Glomerular visceral epithelial cell (primary cell): Measurements from ENCODE around the gene NMNAT3.
A peak's percentile ranks its signal among the peaks of the same experiment; 100 is the strongest.

ENCODE experiments used
- DNase-seq: peaks from one replicate; pipeline ENCODE4 v3.0.0-alpha.2; 2016; ENCODE audit errors: extremely low spot score

The NMNAT3 gene

GRCh38 chr3:139541532-139542288 is 136.1 kb downstream of the NMNAT3 start:
- DNase-seq, result no peak

GRCh38 chr3:139540651-139541531 is 136.9 kb downstream of the NMNAT3 start:
- DNase-seq, result no peak

- DNase-seq, result no peak
These were observed 139.0 kb downstream of the NMNAT3 start for GRCh38 chr3:139538733-139539132.

DNA sequence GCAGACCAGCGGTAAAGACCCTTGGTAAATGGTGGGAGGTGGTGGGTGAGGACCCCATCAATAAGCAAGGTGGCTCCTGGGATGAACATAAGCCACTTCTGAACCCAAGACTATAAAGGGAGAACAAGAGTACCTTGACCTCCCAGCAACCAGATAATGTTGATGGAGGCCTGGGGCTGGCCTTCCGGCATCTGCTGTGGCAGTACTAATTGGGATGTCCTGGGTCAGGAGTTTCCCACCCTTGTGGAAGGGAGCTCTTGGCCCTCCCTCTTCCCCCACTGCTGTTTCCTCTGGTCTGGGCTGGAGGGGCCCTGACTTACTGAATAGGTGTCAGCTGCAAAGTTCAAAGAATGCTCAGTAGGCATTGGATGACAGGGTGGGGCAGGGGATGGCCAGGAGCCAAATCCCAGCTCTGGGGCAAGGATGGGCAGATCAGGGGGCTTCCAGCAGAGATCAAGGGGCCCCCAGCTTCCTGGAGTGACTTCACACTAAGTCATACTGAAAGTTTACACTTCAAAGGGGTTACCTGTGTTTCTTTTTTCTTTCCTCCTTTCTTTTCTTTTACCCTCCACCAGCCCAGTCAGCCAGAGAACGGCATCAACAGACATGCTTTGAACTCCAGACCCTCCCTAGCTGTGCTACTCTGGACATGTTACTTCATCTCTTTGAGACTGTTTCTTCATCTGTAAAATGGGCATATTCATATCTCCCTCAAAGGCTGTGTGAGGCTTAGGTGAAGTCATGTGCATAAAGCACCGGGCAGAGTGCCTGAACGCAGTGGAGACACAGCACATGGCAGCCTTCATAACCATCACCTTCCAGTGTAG is 139.8 kb downstream of the NMNAT3 start:
- no peak for DNase-seq

DNA sequence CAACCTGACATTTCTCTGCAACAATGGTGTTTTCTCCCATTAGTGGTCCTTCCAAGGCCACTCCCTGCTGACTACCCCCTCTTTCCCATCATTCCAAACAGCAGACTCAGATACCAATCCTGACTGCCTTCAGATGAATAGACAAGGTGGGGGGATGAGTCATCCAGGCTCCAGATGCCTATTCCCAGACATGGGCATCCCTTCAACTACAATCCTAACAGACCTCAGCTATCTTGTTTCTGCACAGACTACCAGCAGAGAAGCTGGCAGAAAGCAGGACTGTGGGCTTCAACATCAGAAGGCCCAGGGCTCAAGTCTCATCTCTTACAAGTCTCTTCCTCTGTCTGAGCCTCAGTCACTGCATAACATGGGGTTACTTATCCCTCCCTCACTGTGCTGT is 140.4 kb downstream of the NMNAT3 start:
- no peak for DNase-seq

- no peak for DNase-seq
These were observed 142.5 kb downstream of the NMNAT3 start for GRCh38 chr3:139534992-139535879.

DNA sequence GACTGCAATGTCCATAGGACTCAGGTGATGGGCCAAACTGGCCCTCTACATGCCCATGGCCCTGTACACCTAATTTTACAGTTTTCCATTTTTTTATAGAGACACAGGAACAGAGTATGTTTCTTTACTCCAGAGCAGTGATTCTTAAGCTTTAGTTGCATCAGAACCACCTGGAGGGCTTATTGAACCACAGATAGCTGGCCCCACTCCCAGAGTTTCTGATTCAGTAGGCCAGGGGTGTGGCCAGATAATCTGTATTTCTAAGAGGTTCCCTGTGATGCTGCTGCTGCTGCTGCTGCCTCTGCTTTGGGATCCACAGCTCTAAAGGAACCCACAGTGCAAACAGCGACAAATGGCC is 143.3 kb downstream of the NMNAT3 start:
- peak; percentile 71 for DNase-seq

DNA sequence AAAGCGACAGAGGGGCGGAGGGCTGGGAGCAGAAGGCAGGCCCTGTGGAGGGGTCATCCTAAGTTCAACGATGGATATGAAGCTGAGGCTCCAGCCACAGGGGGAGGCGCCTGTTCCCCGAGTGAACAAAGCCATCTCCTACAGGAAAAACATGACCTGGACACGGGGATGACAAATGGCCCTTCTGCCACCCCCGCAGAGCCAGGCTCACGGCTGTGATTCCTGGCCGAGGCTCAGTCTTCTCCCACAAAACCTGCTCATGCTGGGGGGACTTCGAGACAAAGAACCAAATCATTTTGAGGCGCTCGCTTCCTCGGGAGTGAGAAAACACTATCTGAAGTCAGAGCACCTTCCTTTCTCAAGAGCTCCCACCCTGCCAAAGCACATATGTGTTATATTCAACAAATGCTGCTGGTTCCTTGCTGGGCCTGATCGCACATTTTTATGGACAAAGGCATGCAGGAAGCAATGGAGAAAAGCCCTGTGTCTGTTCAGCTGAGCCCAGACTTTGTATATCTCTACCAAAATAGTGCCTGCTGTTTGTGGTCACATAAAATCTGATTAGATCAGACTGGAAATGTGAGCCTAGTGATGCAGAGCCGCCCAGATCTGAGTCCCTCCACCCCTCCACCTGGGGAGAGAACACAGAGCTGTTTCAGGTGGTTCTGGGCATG is 143.9 kb downstream of the NMNAT3 start:
- DNase-seq, result peak; percentile 28

DNA sequence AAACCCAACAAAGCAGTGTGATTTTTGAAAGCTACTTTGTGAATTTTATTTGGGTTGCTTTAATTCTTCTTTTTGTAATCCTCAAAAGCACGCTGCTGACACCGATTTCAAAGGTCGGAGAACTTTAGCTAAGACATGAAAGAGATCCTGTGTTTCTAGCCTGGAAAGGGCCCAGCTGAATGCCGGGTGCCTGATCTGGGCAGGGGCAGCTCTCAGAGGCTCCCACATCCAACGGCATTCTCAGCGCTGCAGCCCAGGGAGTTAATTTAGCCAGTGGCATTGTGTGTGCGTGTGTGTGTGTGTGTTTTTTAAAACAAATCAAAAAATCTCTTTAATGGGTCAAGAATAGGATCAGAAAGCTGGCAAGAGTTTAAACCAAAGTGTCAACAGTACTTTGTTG is 144.8 kb downstream of the NMNAT3 start:
- no peak for DNase-seq

DNA sequence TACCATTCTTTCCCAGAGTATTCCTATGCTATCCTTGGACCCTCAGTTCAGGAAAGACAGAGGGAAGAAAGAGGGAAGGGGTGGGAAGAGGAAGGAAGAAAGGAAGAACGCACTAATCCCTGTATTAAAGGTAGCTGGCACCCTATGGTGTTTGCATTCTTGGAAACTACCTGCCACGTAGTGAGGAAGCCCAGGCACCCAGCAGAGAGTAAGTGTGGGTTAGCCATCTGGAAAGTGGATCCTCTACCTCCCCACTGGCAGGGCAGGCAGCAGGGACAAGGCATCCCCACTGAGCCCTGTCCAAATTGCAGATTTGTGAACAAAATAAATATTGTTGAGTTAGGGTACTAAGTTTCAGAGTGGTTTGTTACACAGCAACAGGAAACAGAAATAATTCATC is 147.1 kb downstream of the NMNAT3 start:
- DNase-seq, result no peak

DNA sequence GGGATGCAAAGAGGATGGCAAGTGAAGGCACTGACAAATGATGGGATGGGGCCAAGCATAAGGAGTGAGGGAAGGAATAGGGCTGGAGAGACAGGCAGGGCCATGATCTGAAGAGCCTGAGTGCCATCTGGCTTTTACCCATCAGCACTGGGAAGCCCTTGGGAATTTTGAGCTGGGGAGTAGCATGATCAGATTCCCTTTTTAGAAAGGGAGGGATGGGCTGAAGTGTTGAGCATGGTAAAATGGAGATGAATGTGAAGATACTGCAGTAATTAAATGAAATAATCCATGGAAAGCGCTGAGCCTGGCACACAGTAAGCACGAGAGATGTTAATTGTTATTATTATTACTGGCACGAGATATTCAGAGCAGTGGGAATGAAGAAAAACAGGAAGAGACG is 148.1 kb downstream of the NMNAT3 start:
- no peak for DNase-seq

DNA sequence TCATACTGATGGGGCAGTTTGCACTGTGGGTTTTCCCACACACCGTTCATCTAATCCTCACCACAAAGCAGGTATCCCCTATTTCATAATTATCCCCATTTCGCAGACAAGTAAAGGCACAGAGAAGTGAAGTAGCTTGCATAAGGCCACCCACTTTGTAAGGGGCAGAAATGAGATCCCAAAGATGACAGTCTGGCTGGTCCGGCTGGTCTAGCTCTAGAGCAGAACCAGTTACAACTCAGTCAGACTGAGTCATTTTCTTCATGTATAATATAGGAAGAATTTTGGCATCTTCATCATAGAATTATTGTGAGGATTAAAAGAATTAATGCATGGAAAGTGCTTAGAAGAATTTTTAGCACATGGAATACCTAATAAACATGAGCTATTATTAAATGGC is 148.8 kb downstream of the NMNAT3 start:
- no peak for DNase-seq

- DNase-seq, result no peak
These were observed 149.5 kb downstream of the NMNAT3 start for GRCh38 chr3:139528281-139528680.

GRCh38 chr3:139527265-139527664 is 150.5 kb downstream of the NMNAT3 start:
- no peak for DNase-seq

GRCh38 chr3:139526146-139526545 is 151.6 kb downstream of the NMNAT3 start:
- no peak for DNase-seq

DNA sequence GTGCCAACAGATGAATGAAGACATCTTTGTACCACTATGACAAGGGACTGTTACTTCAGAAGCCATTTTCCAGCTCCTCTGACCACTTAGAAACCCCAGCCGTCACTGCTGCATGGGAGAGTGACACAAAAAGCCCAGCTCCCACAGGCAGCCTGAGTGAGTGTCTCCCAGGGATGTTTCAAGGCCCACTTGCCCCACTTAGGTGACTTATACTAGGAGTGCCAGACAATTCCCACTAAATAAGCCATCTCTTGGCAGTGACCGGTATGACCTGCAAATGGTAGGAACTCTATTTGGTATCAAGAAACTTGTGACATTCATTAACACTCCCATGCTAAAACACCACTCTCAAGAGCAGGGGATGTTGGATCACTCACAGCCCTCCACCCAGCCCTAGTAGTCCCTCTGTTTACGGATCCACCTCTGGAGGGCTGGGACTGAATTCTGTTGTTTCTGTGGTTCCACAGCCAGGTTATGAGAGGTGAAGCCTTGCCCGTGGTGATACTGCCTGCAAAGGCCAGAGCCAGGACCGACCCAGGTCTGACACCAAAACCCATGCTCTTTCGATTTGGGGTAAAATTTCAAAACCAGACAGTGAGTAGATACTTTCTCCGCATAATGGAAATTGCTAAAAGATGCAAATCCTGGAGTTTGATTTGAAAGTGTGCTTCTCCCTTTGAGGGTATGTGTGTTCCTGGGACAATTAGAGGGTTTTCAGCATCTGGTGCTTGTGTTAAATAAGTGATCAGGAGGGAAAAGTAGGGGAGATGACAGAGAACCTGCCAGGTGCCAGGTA is 152.7 kb downstream of the NMNAT3 start:
- DNase-seq, result no peak

- no peak for DNase-seq
These were observed 154.1 kb downstream of the NMNAT3 start for GRCh38 chr3:139523718-139524117.

GRCh38 chr3:139523166-139523565 is 154.6 kb downstream of the NMNAT3 start:
- DNase-seq, result no peak

DNA sequence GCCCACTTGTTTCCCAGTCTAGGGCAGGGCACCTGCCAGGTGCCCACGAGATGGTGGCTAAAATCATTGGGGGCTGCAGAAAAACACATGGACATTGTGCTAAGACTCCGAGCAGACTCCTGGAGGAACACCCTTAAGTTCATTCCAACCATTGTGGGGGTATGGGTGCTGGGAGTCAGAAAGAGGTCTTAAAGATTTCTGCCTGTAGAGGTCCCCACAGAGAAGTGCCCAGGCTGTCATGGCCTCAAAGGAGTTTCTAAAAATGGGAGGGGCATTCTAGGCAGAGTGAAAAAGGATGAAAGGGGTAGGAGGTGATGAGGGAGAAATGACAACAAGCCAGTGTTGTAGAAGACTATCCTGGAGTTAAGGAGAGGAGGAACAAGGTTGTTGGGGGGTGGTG is 155.4 kb downstream of the NMNAT3 start:
- no peak for DNase-seq

- DNase-seq, result no peak
These were observed 156.0 kb downstream of the NMNAT3 start for GRCh38 chr3:139521816-139522215.
